Epithelial cell of esophagus (primary cell): ENCODE data around the gene TIAM1.

Experiments
- DNase-seq: peaks from one replicate; pipeline ENCODE4 v3.0.0; 2010; ENCODE audit warnings: low read depth
- H3K4me3 ChIP-seq: 2 replicates; pipeline ENCODE4 v1.5.1; 2011; ENCODE audit warnings: mild to moderate bottlenecking, low read length, control low read depth
- CTCF ChIP-seq: IDR thresholded peaks from 2 replicates; pipeline ENCODE4 v1.5.1; 2011; ENCODE audit warnings: low read depth, mild to moderate bottlenecking, low read length, control low read depth, inconsistent platforms; ENCODE audit not compliant: insufficient read depth; ENCODE audit errors: missing control alignments

TIAM1 gene

GRCh38 chr21:31326522-31327242 lies 17.4 kb downstream of the TIAM1 start:
- no peak overlapping the region for H3K4me3 ChIP-seq
- TF ChIP-seq CTCF, result no peak
- DNase-seq, result no peak

GRCh38 chr21:31318971-31319370 lies 25.1 kb downstream of the TIAM1 start:
- TF ChIP-seq CTCF, result no peak
- H3K4me3 ChIP-seq, result no peak overlapping the region
- no peak for DNase-seq

GRCh38 chr21:31317688-31318087 lies 26.4 kb downstream of the TIAM1 start:
- no peak overlapping the region for H3K4me3 ChIP-seq
- TF ChIP-seq CTCF, result no peak
- no peak for DNase-seq

- DNase-seq, result peak; percentile 77
- no peak overlapping the region for H3K4me3 ChIP-seq
- no peak for TF ChIP-seq CTCF
Measured at GRCh38 chr21:31316488-31317169, 27.4 kb downstream of the TIAM1 start.

GRCh38 chr21:31316072-31316471 lies 28.0 kb downstream of the TIAM1 start:
- DNase-seq, result no peak

GRCh38 chr21:31310750-31311149 lies 33.3 kb downstream of the TIAM1 start:
- peak; percentile 96 for DNase-seq
- TF ChIP-seq CTCF, result no peak
- no peak overlapping the region for H3K4me3 ChIP-seq

More at GRCh38 chr21:31316072-31316471, 28.0 kb downstream of the TIAM1 start:
- H3K4me3 ChIP-seq, result no peak overlapping the region
- TF ChIP-seq CTCF, result no peak
